HCT116 (cell line): ENCODE measurements around the gene DNAAF1. TPM values are rescaled to one million over a fixed set of nuclear protein-coding genes. Genes with fewer than 3 reads are reported as not detected.

ENCODE experiments used
- ATAC-seq: fragments of 200-7000 bp; cut with Tn5 transposase; 2 replicates; pipeline ENCODE4 v1.9.1; 2020; ENCODE audit warnings: mild to moderate bottlenecking, moderate library complexity
- BruUV-seq: library from RNA; stranded (reverse); fragments of 400-500 nt; replicated peaks from 2 replicates; lab custom pipeline; 2021; lab: Mats Ljungman, UMichigan
- CTCF ChIA-PET: fragments of 300-600 bp; sonication (Branson Sonifier 250); formaldehyde crosslinking; loops from one replicate; lab custom pipeline; 2021; ENCODE audit warnings: antibody characterized with exemption; lab: Charles Lee
- POLR2A ChIA-PET: fragments of 300-600, 350-600 bp; sonication (Branson Sonifier 250); formaldehyde crosslinking; loops from one replicate; lab custom pipeline; 2021; ENCODE audit warnings: antibody characterized with exemption; lab: Charles Lee
- RAD21 ChIA-PET, 2 experiments: fragments of 300-600 bp; sonication (Branson Sonifier 250); formaldehyde crosslinking; loops; one replicate each; lab custom pipeline; 2023; ENCODE audit warnings: low total read pairs in 2 of 2; ENCODE audit not compliant: uncharacterized antibody in 2 of 2, unreplicated experiment in 2 of 2, low non-redundant PET in 1 of 2; lab: Charles Lee
- DNase-seq: peaks from one replicate; pipeline ENCODE4 v3.0.0-alpha.2; 2010; ENCODE audit warnings: low read depth, low spot score
- H2AFZ ChIP-seq: fragments of 200-600 bp; shearing (Covaris generic), sonication (generic); 2 replicates; pipeline ENCODE4 v1.6.1; 2017; ENCODE audit warnings: low read depth, mixed run types, mixed read lengths, antibody characterized with exemption, low read length; ENCODE audit not compliant: poor library complexity, severe bottlenecking
- H3K27ac ChIP-seq: 2 replicates; pipeline ENCODE4 v1.5.1; 2012; ENCODE audit warnings: low read depth, low read length
- H3K27me3 ChIP-seq: fragments of 200-600 bp; sonication (generic); 2 replicates; pipeline ENCODE4 v1.6.1; 2016; ENCODE audit warnings: mixed run types, low read length, mixed read lengths; ENCODE audit not compliant: insufficient read depth
- H3K36me3 ChIP-seq, 2 experiments: fragments of 200-500 bp in 1 of 2; fragments of 200-600 bp in 1 of 2; sonication (Bioruptor generic) in 1 of 2; sonication (generic) in 1 of 2; 2 replicates each; pipeline versions ENCODE4 v1.5.1 to v1.6.1; 2014 to 2016; ENCODE audit warnings: low read length in 2 of 2, inconsistent platforms in 1 of 2, mixed read lengths in 1 of 2, mixed run types in 1 of 2; ENCODE audit not compliant: insufficient read depth in 2 of 2, control insufficient read depth in 1 of 2
- H3K4me1 ChIP-seq, 2 experiments: fragments of 200-600 bp in 1 of 2; sonication (generic) in 1 of 2; 2 replicates each; pipeline versions ENCODE4 v1.5.1 to v1.6.1; 2012 to 2017; ENCODE audit warnings: low read length in 2 of 2, inconsistent platforms in 1 of 2, mild to moderate bottlenecking in 1 of 2, mixed read lengths in 1 of 2, mixed run types in 1 of 2, moderate library complexity in 1 of 2; ENCODE audit not compliant: insufficient read depth in 2 of 2, control insufficient read depth in 1 of 2
- H3K4me2 ChIP-seq: fragments of 200-600 bp; sonication (generic); 2 replicates; pipeline ENCODE4 v1.6.1; 2017; ENCODE audit warnings: mixed run types, low read length, mixed read lengths
- H3K4me3 ChIP-seq, 2 experiments: fragments of 200-600 bp in 1 of 2; sonication (generic) in 1 of 2; replicated peaks in 1 of 2; 2 replicates each; pipeline ENCODE4 v1.5.1; 2011 to 2016; ENCODE audit warnings: low read length in 2 of 2, control low read depth in 1 of 2, low read depth in 1 of 2, mild to moderate bottlenecking in 1 of 2, mixed read lengths in 1 of 2, mixed run types in 1 of 2
- H3K79me2 ChIP-seq: fragments of 200-600 bp; sonication (generic); 2 replicates; pipeline ENCODE4 v1.6.1; 2017; ENCODE audit warnings: mild to moderate bottlenecking, mixed run types, low read length, moderate library complexity, mixed read lengths; ENCODE audit not compliant: insufficient read depth
- H3K9ac ChIP-seq: fragments of 200-600 bp; sonication (generic); 2 replicates; pipeline ENCODE4 v1.6.1; 2016; ENCODE audit warnings: low read length, mixed read lengths
- H3K9me2 ChIP-seq: fragments of 200-600 bp; sonication (generic), shearing (Covaris generic); 2 replicates; pipeline ENCODE4 v1.6.1; 2017; ENCODE audit warnings: mixed run types, mild to moderate bottlenecking, moderate library complexity; ENCODE audit not compliant: insufficient read depth
- H3K9me3 ChIP-seq, 2 experiments: fragments of 200-500 bp in 1 of 2; fragments of 200-600 bp in 1 of 2; sonication (Bioruptor generic) in 1 of 2; sonication (generic) in 1 of 2; 2 replicates each; pipeline ENCODE4 v1.6.1; 2014 to 2017; ENCODE audit warnings: low read length in 2 of 2, mixed read lengths in 2 of 2, inconsistent platforms in 1 of 2, low read depth in 1 of 2, mild to moderate bottlenecking in 1 of 2, mixed run types in 1 of 2, moderate library complexity in 1 of 2; ENCODE audit not compliant: control insufficient read depth in 1 of 2, insufficient read depth in 1 of 2
- H4K20me1 ChIP-seq: fragments of 200-600 bp; sonication (generic), shearing (Covaris generic); 2 replicates; pipeline ENCODE4 v1.6.1; 2017; ENCODE audit warnings: mixed run types, mild to moderate bottlenecking, moderate library complexity; ENCODE audit not compliant: insufficient read depth
- EGR1 ChIP-seq: IDR thresholded peaks from 2 replicates; pipeline ENCODE4 v1.6.1; 2012; ENCODE audit warnings: low read depth
- ELF1 ChIP-seq: IDR thresholded peaks from 2 replicates; pipeline ENCODE4 v1.6.1; 2012; ENCODE audit warnings: low read depth, borderline replicate concordance
- EZH2 ChIP-seq: fragments of 200-600 bp; sonication (generic); IDR thresholded peaks from 2 replicates; pipeline ENCODE4 v1.6.1; 2017; ENCODE audit warnings: antibody characterized with exemption, mixed run types
- FOSL1 ChIP-seq: IDR thresholded peaks from 2 replicates; pipeline ENCODE4 v1.6.1; 2012; ENCODE audit warnings: low read depth
- REST ChIP-seq: IDR thresholded peaks from 2 replicates; pipeline ENCODE4 v1.6.1; 2012; ENCODE audit warnings: low read depth
- SIN3A ChIP-seq: IDR thresholded peaks from 2 replicates; pipeline ENCODE4 v1.6.1; 2012; ENCODE audit warnings: low read depth
- SRF ChIP-seq: IDR thresholded peaks from 2 replicates; pipeline ENCODE4 v1.6.1; 2012; ENCODE audit warnings: low read depth
- intact Hi-C: fragments of 100-400 bp; cut with micrococcal nuclease; formaldehyde crosslinking; loops from 2 replicates; pipeline ENCODE4 v1.10.0; 2022
- total RNA-seq: library from RNA; stranded (reverse); gene quantifications from one replicate; pipeline ENCODE4 v1.2.1, GENCODE V29; 2021; ENCODE audit not compliant: unreplicated experiment

The DNAAF1 gene
- total RNA-seq, 1 experiment from 2014 or later: 0.30 TPM

- DNase-seq: no peak
- H3K27me3 ChIP-seq: no peaks in the 10 kb centered on the region
- CTCF ChIA-PET: no interaction called here
- POLR2A ChIA-PET: no interaction called here
- RAD21 ChIA-PET: no interaction called here
- no peak overlapping the region for H3K4me2 ChIP-seq
- intact Hi-C loops: loop anchor here (10.0 kb wide), 1 partner anchor 305 kb away; no protein-coding TSS in a partner anchor
- no peaks in the 10 kb centered on the region for H3K9me2 ChIP-seq
- H2AFZ ChIP-seq: no peak overlapping the region
- no peak for ATAC-seq
- TF ChIP-seq REST: no peak
- no peak for TF ChIP-seq ELF1
- TF ChIP-seq EGR1: no peak
- TF ChIP-seq FOSL1: no peak
- TF ChIP-seq SIN3A: no peak
- no peak for TF ChIP-seq SRF
- no peak for TF ChIP-seq EZH2
- H3K9me3 ChIP-seq: no peaks in the 10 kb centered on the region
- BruUV-seq: no TSS peak
- peaks cover 0 to 18% of the 10 kb centered on the region in 2 experiments; a peak in 3 of 4 replicates for H3K4me1 ChIP-seq
- H3K36me3 ChIP-seq: peaks cover 33 to 49% of the 10 kb centered on the region in 2 experiments; a peak in 3 of 4 replicates
- H3K4me3 ChIP-seq: no peak overlapping the region
- no peaks in the 10 kb centered on the region for H4K20me1 ChIP-seq
- peaks cover 25% of the 10 kb centered on the region for H3K79me2 ChIP-seq
- no peak overlapping the region for H3K9ac ChIP-seq
- H3K27ac ChIP-seq: no peak overlapping the region
These were observed 34.7 kb downstream of the DNAAF1 start for GRCh38 chr16:84179612-84180320.
